Astrocyte of the spinal cord (primary cell): ENCODE data around the gene MYO3B.
A peak's percentile ranks its signal among the peaks of the same experiment; 100 is the strongest.

ENCODE experiments used
- DNase-seq: peaks from one replicate; pipeline ENCODE4 v3.0.0; 2011; ENCODE audit warnings: low read depth, low spot score
- H3K4me3 ChIP-seq: 2 replicates; pipeline ENCODE4 v1.5.1; 2011; ENCODE audit warnings: low read depth, mild to moderate bottlenecking, low read length, moderate library complexity
- CTCF ChIP-seq: IDR thresholded peaks from 2 replicates; pipeline ENCODE4 v1.5.1; 2012; ENCODE audit warnings: low read depth, mild to moderate bottlenecking, low read length, inconsistent platforms
- in situ Hi-C: cut with HindIII; loops from 2 replicates; pipeline ENCODE4 v1.10.0; 2017; ENCODE audit warnings: low sequenced_read_pairs

Gene MYO3B

DNA sequence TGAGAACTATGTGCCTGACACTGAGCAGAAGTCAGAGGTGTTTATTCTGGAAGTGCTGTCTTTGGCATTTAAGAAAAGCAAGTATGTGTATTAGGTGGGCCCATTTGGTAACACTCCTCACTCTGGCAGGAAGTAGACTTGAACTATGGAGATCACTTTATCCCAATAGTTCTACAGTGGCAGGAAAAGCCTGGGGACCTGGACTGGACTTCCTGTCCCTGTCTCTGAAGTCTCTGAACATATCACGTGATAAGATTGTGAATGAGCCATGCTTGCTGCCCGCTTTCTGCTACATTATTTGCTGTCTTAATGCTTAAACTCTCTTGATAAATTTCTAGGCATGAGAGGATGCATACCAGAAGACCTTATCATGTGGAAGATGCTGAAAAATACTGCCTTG lies 203.7 kb downstream of the MYO3B start:
- H3K4me3 ChIP-seq, result no peak overlapping the region
- DNase-seq, result no peak
- in situ Hi-C loops, result no loop called here
- no peak for TF ChIP-seq CTCF

GRCh38 chr2:170386554-170386953 lies 208.6 kb downstream of the MYO3B start:
- in situ Hi-C loops, result no loop called here
- no peak overlapping the region for H3K4me3 ChIP-seq
- no peak for DNase-seq
- no peak for TF ChIP-seq CTCF

DNA sequence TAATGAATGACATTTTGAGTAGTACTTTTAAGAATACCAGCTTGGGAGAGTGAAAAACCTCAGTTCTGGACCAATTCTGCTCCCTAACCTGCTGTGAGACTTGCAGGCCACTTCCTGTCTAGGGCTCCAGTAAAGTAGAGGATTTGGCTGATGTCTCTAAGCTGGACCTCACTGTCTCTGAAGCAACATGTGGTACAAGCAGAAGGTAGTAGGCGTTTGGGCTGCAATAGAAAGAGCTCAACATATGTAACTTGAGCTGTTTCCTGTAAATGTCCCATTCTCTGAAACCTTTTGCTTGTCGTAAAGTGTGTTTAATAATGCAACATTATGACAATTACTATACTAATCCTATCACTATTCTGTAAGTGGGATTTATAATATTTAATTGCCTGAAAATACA lies 213.1 kb downstream of the MYO3B start:
- in situ Hi-C loops, result no loop called here
- DNase-seq, result no peak
- no peak for TF ChIP-seq CTCF
- H3K4me3 ChIP-seq, result no peak overlapping the region

DNA sequence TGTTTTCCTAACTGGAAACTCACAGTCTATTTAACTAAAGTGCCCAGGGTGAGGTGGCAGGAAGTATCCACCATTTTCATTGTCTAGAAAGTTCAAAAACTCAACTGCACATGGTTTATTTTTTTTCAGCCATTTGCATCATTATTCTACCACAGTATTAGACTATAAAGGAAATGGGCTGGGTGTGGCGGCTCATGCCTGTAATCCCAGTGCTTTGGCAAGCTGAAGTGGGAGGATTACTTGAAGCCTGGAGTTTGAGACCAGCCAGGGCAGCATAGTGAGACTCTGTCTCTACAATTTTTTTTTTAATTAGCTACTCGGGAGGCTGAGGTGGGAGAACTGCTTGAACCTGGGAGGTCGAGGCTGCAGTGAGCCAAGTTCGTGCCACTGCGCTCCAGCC lies 213.8 kb downstream of the MYO3B start:
- TF ChIP-seq CTCF, result no peak
- in situ Hi-C loops, result no loop called here
- no peak for DNase-seq
- H3K4me3 ChIP-seq, result no peak overlapping the region

DNA sequence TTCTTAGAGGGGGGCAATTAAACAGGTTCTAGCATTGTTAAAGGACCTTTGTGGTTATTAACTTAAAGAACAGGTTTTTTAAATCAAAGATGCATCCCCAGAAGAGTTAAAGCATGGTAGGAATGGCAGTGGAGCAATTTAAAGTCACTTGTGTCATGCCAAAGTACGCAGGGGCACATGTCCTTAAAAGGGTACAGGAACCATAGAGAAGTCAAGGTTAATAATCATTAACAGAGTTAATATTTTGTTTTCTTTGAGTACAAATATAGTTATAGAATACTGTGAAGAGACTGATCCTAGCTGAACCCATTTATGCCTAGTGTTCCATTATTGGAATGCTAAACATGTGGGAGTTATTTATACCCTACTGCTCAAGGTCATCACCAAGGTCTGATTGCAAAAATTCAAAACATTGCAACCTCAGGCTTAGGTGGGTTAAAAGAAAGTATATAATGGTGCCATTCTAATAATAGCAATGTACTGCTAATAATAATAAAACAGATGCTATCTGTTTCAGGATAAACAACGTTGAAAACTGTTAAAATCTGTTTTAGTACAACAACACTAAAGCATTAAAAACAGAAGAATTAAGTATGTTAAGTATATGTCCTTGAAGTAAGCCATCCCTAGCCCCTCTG lies 216.0 kb downstream of the MYO3B start:
- DNase-seq, result no peak
- H3K4me3 ChIP-seq, result no peak overlapping the region
- no peak for TF ChIP-seq CTCF
- in situ Hi-C loops, result no loop called here

GRCh38 chr2:170394641-170395387 lies 216.9 kb downstream of the MYO3B start:
- no peak overlapping the region for H3K4me3 ChIP-seq
- TF ChIP-seq CTCF, result peak; percentile 21
- DNase-seq, result peak; percentile 3
- in situ Hi-C loops, result no loop called here
